GM18511 (cell line): Measurements from ENCODE around the gene DMRTC2.

Experiments
- ATAC-seq: cut with Tn5 transposase; IDR thresholded peaks from one replicate; pipeline ENCODE4 v1.9.1; 2021; ENCODE audit warnings: mild to moderate bottlenecking, moderate library complexity; ENCODE audit not compliant: unreplicated experiment

The DMRTC2 gene

GRCh38 chr19:41887711-41888382, 43.0 kb downstream of the DMRTC2 start:
- ATAC-seq: no peak

- ATAC-seq: no peak
Observed at GRCh38 chr19:41888926-41889325, 44.1 kb downstream of the DMRTC2 start.

GRCh38 chr19:41889896-41890295, 45.1 kb downstream of the DMRTC2 start:
- ATAC-seq: no peak

GRCh38 chr19:41890936-41891335, 46.1 kb downstream of the DMRTC2 start:
- no peak for ATAC-seq

GRCh38 chr19:41892173-41892902, 47.5 kb downstream of the DMRTC2 start:
- no peak for ATAC-seq

GRCh38 chr19:41893899-41894298, 49.1 kb downstream of the DMRTC2 start:
- no peak for ATAC-seq

GRCh38 chr19:41894350-41894749, 49.5 kb downstream of the DMRTC2 start:
- ATAC-seq: no peak

- no peak for ATAC-seq
Observed at GRCh38 chr19:41895745-41896580, 51.1 kb downstream of the DMRTC2 start.

GRCh38 chr19:41896581-41896942, 51.7 kb downstream of the DMRTC2 start:
- ATAC-seq: no peak

GRCh38 chr19:41897181-41897580, 52.3 kb downstream of the DMRTC2 start:
- ATAC-seq: no peak

- no peak for ATAC-seq
Observed at GRCh38 chr19:41897820-41898219, 53.0 kb downstream of the DMRTC2 start.

GRCh38 chr19:41898235-41898634, 53.4 kb downstream of the DMRTC2 start:
- ATAC-seq: no peak
